Esophagus squamous epithelium (tissue), 5 donors: ENCODE results near the gene FIGN. TPM values are rescaled to one million over a fixed set of nuclear protein-coding genes. Genes with fewer than 3 reads are reported as not detected.

Experiments used
- DNase-seq: peaks from one replicate; lab custom pipeline; 2025; lab: John Stamatoyannopoulos, UW
- H3K27ac ChIP-seq, 4 donors: fragments of 200-600 bp; sonication (generic); one replicate each; pipeline ENCODE4 v1.5.1; 2016 to 2019; ENCODE audit warnings: mild to moderate bottlenecking in 1 of 4
- H3K27me3 ChIP-seq, 4 donors: fragments of 200-600 bp; sonication (generic); 1 replicate in 3 of 4; 2 replicates in 1 of 4; pipeline versions ENCODE4 v1.5.1 to v1.6.0; 2017 to 2021; ENCODE audit warnings: antibody characterized with exemption in 1 of 4
- H3K36me3 ChIP-seq, 3 donors: fragments of 200-600 bp; sonication (generic); one replicate each; pipeline ENCODE4 v1.5.1; 2016 to 2019
- H3K4me1 ChIP-seq, 3 donors: fragments of 200-600 bp; sonication (generic); one replicate each; pipeline ENCODE4 v1.5.1; 2017 to 2019
- H3K4me3 ChIP-seq, 4 donors: fragments of 200-600 bp; sonication (generic); 1 replicate in 3 of 4; 2 replicates in 1 of 4; pipeline ENCODE4 v1.5.1; 2016 to 2019; ENCODE audit warnings: mild to moderate bottlenecking in 2 of 4, moderate library complexity in 1 of 4
- H3K9me3 ChIP-seq, 3 donors: fragments of 200-600 bp; sonication (generic); one replicate each; pipeline ENCODE4 v1.5.1; 2016 to 2019
- CTCF ChIP-seq, 6 experiments: fragments of 450-650 bp in 4 of 6; fragments of 200-600 bp in 2 of 6; sonication (generic) in 2 of 6; IDR thresholded peaks; one replicate each; pipeline ENCODE4 v1.5.1; 2016 to 2019; ENCODE audit warnings: antibody characterized with exemption in 6 of 6, mild to moderate bottlenecking in 4 of 6, moderate library complexity in 4 of 6
- POLR2A ChIP-seq, 4 donors: fragments of 450-650 bp; IDR thresholded peaks; one replicate each; pipeline ENCODE4 v1.6.1; 2017; ENCODE audit warnings: antibody characterized with exemption in 4 of 4, mild to moderate bottlenecking in 4 of 4, moderate library complexity in 3 of 4
- WGBS, 2 donors: methylation state at CpG; one replicate each; pipeline ENCODE4 v1.1.5; 2018; 5-methylcytosine and 5-hydroxymethylcytosine counted together
- intact Hi-C: fragments of 100-400 bp; cut with DNase I; formaldehyde crosslinking; loops from one replicate; pipeline ENCODE4 v1.15.0; 2022
- total RNA-seq, 4 donors: library from RNA; depleted of rRNA; stranded (reverse); fragments of >200 nt; gene quantifications; one replicate each; pipeline ENCODE4 v1.1.0, GENCODE V29; 2016
- donor health status: DM: yes; HTN: yes; CAD: no.

The FIGN gene
- total RNA-seq, 4 donors from 2014 or later, result 0.38 to 2.1 (median 1.8) TPM

DNA sequence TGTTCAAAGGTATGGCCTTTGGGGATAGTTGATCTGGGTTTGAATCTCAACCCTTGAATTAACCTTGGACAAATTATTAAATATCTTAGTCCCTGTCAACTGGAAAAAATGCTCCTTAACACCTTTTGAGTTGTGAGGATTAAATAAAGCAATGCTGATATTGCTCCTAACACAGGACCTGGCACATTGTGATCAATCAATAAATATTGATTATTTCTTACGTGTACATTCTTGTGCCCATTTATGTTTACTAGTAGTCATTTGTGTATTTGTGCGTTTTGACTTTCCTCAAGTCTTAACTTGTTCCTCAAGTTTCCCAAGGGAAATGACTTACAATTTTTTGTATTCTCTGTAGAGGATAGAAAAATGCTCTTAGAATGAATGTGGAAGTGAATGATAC lies 19.6 kb upstream of the FIGN start:
- no peaks in the 10 kb centered on the region for H3K9me3 ChIP-seq
- 69 to 70% methylated on average over 2 of the region's 2 CpGs for WGBS, 2 donors
- intact Hi-C loops, result no loop called here
- H3K27me3 ChIP-seq, result no peaks in the 10 kb centered on the region
- H3K27ac ChIP-seq, result no peak overlapping the region
- no peak for TF ChIP-seq CTCF (IDR thresholded peaks at IDR 0.05)
- no peak for TF ChIP-seq POLR2A (IDR thresholded peaks at IDR 0.05)
- H3K36me3 ChIP-seq, result no peaks in the 10 kb centered on the region
- H3K4me1 ChIP-seq, result no peaks in the 10 kb centered on the region
- no peak for DNase-seq
- no peak overlapping the region for H3K4me3 ChIP-seq

DNA sequence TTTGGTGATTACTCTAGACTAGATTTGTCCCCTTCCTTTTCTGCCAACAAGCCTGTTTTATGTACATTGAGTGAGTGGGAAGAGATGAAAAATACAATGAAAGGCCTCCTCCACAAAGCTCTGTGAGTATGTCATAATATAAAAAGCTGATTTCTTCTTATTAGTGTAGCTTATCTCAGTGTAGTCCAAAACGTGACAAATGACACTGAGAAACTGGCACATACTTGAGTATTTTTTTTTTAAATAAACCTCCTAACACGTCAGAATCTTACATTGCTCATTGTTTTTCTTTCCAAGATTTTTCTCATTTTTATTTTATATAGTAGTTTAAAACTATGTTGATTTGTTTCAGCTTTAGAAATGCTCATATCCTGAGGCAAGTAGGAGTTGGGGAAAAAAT lies 17.9 kb upstream of the FIGN start:
- no peaks in the 10 kb centered on the region for H3K27me3 ChIP-seq
- TF ChIP-seq CTCF (IDR thresholded peaks at IDR 0.05), result no peak
- no peak for TF ChIP-seq POLR2A (IDR thresholded peaks at IDR 0.05)
- WGBS, 2 donors, result 31 to 39% methylated on average over 2 of the region's 2 CpGs
- no peaks in the 10 kb centered on the region for H3K36me3 ChIP-seq
- no peak overlapping the region for H3K27ac ChIP-seq
- H3K9me3 ChIP-seq, result no peaks in the 10 kb centered on the region
- no peak overlapping the region for H3K4me3 ChIP-seq
- H3K4me1 ChIP-seq, result no peaks in the 10 kb centered on the region
- intact Hi-C loops, result no loop called here
- no peak for DNase-seq

DNA sequence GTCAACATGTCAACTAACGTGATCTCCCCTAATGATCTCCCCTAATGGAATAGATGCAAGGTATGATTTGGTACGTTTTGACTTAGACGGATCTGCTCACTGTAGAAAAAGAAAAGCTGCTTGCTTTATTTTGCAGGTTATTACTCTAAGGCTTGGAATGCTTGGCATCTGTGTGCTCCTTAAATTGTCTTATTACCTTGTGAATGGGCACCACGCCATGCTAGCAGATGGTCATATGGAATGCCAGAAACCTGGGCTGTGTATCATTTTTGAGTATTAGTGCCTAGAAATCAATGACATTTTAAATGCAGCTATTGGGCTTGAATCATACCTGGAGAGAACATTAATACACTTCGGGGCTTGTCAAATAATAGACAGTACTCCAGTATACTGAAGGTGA lies 16.5 kb upstream of the FIGN start:
- WGBS, 2 donors, result 36 to 61% methylated on average over 5 of the region's 5 CpGs
- no peaks in the 10 kb centered on the region for H3K27me3 ChIP-seq
- intact Hi-C loops, result no loop called here
- no peak overlapping the region for H3K4me3 ChIP-seq
- no peaks in the 10 kb centered on the region for H3K4me1 ChIP-seq
- DNase-seq, result no peak
- H3K27ac ChIP-seq, result no peak overlapping the region
- no peaks in the 10 kb centered on the region for H3K36me3 ChIP-seq
- TF ChIP-seq CTCF (IDR thresholded peaks at IDR 0.05) (no peak), POLR2A (IDR thresholded peaks at IDR 0.05) (no peak)
- no peaks in the 10 kb centered on the region for H3K9me3 ChIP-seq

DNA sequence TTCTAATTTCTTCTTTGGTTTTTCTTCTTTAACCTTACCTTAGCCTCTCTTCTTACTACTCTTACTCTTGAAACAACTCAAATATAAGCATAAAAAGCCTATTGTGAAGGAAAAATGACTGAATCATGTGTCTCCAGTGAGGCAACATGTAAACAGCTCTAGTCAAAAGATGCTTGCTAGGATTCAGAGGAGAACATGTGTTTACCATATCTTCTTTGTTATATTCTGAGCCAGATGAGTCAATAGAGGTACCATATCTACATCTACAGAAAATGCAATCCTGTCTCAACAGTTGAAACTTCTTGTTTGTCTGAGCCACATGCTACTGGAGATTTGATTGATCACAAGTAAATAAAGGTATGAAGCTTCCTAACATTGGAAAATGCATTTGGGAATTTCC lies 15.9 kb upstream of the FIGN start:
- intact Hi-C loops, result no loop called here
- Histone ChIP-seq H3K9me3 (no peaks in the 10 kb centered on the region), H3K4me3 (no peak overlapping the region), H3K27me3 (no peaks in the 10 kb centered on the region), H3K4me1 (no peaks in the 10 kb centered on the region), H3K27ac (no peak overlapping the region), H3K36me3 (no peaks in the 10 kb centered on the region)
- DNase-seq, result no peak
- TF ChIP-seq CTCF (IDR thresholded peaks at IDR 0.05) (no peak), POLR2A (IDR thresholded peaks at IDR 0.05) (no peak)

GRCh38 chr2:163748420-163748819 lies 12.6 kb upstream of the FIGN start:
- H3K27ac ChIP-seq, result no peak overlapping the region
- DNase-seq, result no peak
- H3K27me3 ChIP-seq, result no peaks in the 10 kb centered on the region
- no peaks in the 10 kb centered on the region for H3K36me3 ChIP-seq
- TF ChIP-seq POLR2A (IDR thresholded peaks at IDR 0.05) (no peak), CTCF (IDR thresholded peaks at IDR 0.05) (no peak)
- intact Hi-C loops, result no loop called here
- no peak overlapping the region for H3K4me3 ChIP-seq
- H3K9me3 ChIP-seq, result no peaks in the 10 kb centered on the region
- H3K4me1 ChIP-seq, result no peaks in the 10 kb centered on the region
